Sigmoid colon (tissue), 7 donors: Measurements from ENCODE around the gene PARP8. TPM values are rescaled to one million over a fixed set of nuclear protein-coding genes. Genes with fewer than 3 reads are reported as not detected.

Experiments used
- DNase-seq: peaks from one replicate; pipeline ENCODE4 v3.0.0-alpha.2; 2019
- H3K27ac ChIP-seq, 4 donors: fragments of 200-600 bp; sonication (generic); one replicate each; pipeline ENCODE4 v1.5.1; 2016 to 2019; ENCODE audit warnings: mild to moderate bottlenecking in 1 of 4
- H3K27me3 ChIP-seq, 3 donors: fragments of 200-600 bp; sonication (generic); one replicate each; pipeline ENCODE4 v1.5.1; 2019; ENCODE audit warnings: mild to moderate bottlenecking in 1 of 3
- H3K36me3 ChIP-seq, 4 donors: fragments of 200-600 bp; sonication (generic); one replicate each; pipeline ENCODE4 v1.5.1; 2016 to 2019
- H3K4me1 ChIP-seq, 4 donors: fragments of 200-600 bp; sonication (generic); one replicate each; pipeline ENCODE4 v1.5.1; 2017 to 2019
- H3K4me3 ChIP-seq, 4 donors: fragments of 200-600 bp; sonication (generic); one replicate each; pipeline ENCODE4 v1.5.1; 2017 to 2019; ENCODE audit warnings: mild to moderate bottlenecking in 2 of 4, moderate library complexity in 1 of 4
- H3K9me3 ChIP-seq, 4 donors: fragments of 200-600 bp in 3 of 4; sonication (generic) in 3 of 4; one replicate each; pipeline versions ENCODE4 v1.5.1 to v1.6.1; 2013 to 2019
- EP300 ChIP-seq, 4 donors: sonication (generic); formaldehyde crosslinking; IDR thresholded peaks; one replicate each; pipeline ENCODE4 v1.6.1; 2017; ENCODE audit warnings: antibody characterized with exemption in 4 of 4
- POLR2A ChIP-seq, 2 donors: fragments of 450-650 bp; IDR thresholded peaks; one replicate each; pipeline ENCODE4 v1.6.1; 2016; ENCODE audit warnings: antibody characterized with exemption in 2 of 2, mild to moderate bottlenecking in 2 of 2, moderate library complexity in 2 of 2
- POLR2AphosphoS5 ChIP-seq, 4 donors: sonication (generic); formaldehyde crosslinking; IDR thresholded peaks; one replicate each; pipeline ENCODE4 v1.6.1; 2017; ENCODE audit warnings: antibody characterized with exemption in 4 of 4
- WGBS, 2 donors: extraction: QIAGEN DNeasy Blood & Tissue Kit; methylation state at CpG; one replicate each; pipeline ENCODE4 v1.1.7; 2013; 5-methylcytosine and 5-hydroxymethylcytosine counted together
- intact Hi-C: fragments of 100-400 bp; cut with DNase I; formaldehyde crosslinking; loops from one replicate; pipeline ENCODE4 v1.15.1; 2023
- polyA plus RNA-seq, 3 donors: library from polyadenylated mRNA; stranded (reverse); fragments of 200-250 nt; gene quantifications; one replicate each; pipeline ENCODE4 v1.2.3, GENCODE V29; 2013
- total RNA-seq, 4 donors: library from RNA; depleted of rRNA; stranded (reverse); fragments of >200 nt; gene quantifications; one replicate each; pipeline ENCODE4 v1.1.0, GENCODE V29; 2016
- TF ChIP-seq, protein P1 (sequence below), 4 experiments: fragments of 450-650 bp in 3 of 4; fragments of 200-600 bp in 1 of 4; IDR thresholded peaks; one replicate each; pipeline ENCODE4 v1.5.1; 2016 to 2019; ENCODE audit warnings: antibody characterized with exemption in 4 of 4, mild to moderate bottlenecking in 3 of 4, moderate library complexity in 2 of 4
- donor health status: healthy with polysubstance abuse.
- donor health status: Bipolar disorder and iron deficiency.
- donor health status: healthy.

Gene PARP8
- total and polyA plus RNA-seq, 7 donors = 1.8 to 26.9 (median 13.3) TPM

DNA sequence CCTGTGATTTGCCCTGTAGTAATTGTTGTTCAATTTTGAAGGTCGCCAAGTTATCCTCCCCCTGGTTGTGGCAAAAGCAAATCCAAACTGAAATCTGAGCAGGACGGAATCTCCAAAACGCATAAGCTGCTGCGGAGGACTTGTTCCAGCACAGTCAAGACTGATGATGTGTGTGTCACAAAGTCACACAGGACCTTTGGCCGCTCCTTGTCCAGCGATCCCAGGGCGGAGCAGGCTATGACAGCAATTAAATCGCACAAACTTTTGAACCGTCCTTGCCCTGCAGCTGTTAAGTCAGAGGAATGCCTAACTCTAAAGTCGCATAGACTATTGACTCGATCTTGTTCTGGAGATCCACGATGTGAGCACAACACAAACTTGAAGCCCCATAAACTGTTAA is 128.4 kb downstream of the PARP8 start:
- WGBS, 2 donors = 25 to 77% methylated on average over 12 of the region's 12 CpGs
- no peaks in the 10 kb centered on the region for H3K9me3 ChIP-seq
- no peak for DNase-seq
- H3K4me3 ChIP-seq = no peak overlapping the region
- no peaks in the 10 kb centered on the region for H3K27me3 ChIP-seq
- H3K36me3 ChIP-seq = peaks cover 0 to 23% (median 5%) of the 10 kb centered on the region in 4 donors
- intact Hi-C loops = no loop called here
- H3K27ac ChIP-seq = no peak overlapping the region
- TF ChIP-seq, protein P1, sequence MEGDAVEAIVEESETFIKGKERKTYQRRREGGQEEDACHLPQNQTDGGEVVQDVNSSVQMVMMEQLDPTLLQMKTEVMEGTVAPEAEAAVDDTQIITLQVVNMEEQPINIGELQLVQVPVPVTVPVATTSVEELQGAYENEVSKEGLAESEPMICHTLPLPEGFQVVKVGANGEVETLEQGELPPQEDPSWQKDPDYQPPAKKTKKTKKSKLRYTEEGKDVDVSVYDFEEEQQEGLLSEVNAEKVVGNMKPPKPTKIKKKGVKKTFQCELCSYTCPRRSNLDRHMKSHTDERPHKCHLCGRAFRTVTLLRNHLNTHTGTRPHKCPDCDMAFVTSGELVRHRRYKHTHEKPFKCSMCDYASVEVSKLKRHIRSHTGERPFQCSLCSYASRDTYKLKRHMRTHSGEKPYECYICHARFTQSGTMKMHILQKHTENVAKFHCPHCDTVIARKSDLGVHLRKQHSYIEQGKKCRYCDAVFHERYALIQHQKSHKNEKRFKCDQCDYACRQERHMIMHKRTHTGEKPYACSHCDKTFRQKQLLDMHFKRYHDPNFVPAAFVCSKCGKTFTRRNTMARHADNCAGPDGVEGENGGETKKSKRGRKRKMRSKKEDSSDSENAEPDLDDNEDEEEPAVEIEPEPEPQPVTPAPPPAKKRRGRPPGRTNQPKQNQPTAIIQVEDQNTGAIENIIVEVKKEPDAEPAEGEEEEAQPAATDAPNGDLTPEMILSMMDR (IDR thresholded peaks at IDR 0.05) = no peak
- no peak for TF ChIP-seq POLR2A (IDR thresholded peaks at IDR 0.05)
- no peak for TF ChIP-seq EP300 (IDR thresholded peaks at IDR 0.05)
- TF ChIP-seq POLR2AphosphoS5 (IDR thresholded peaks at IDR 0.05) = no peak
- no peaks in the 10 kb centered on the region for H3K4me1 ChIP-seq

DNA sequence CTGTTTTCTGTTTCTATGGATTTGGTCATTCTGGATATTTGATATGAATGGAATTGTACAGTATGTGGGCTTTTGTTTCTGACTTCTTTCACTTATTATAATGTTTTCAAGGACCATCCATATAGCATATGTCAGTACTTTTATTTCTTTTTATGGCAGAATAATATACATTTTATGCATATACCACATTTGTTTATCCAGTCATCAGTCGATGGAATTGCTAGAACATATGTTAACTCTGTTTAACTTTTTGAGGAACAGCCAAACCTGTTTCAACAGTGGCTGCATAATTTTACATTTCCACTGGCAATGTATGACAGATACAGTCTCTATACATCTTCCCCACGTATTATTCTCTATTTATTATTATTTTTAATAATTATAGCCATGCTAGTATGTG is 131.6 kb downstream of the PARP8 start:
- Histone ChIP-seq H3K4me3 (no peak overlapping the region), H3K27ac (no peak overlapping the region), H3K9me3 (peaks cover 0 to 3% (median 1%) of the 10 kb centered on the region in 4 donors), H3K27me3 (no peaks in the 10 kb centered on the region), H3K36me3 (peaks cover 0 to 23% (median 5%) of the 10 kb centered on the region in 4 donors), H3K4me1 (no peaks in the 10 kb centered on the region)
- 51 to 78% methylated on average over 2 of the region's 2 CpGs for WGBS, 2 donors
- no peak for DNase-seq
- TF ChIP-seq, protein P1 (IDR thresholded peaks at IDR 0.05) = no peak
- no peak for TF ChIP-seq POLR2AphosphoS5 (IDR thresholded peaks at IDR 0.05)
- no peak for TF ChIP-seq EP300 (IDR thresholded peaks at IDR 0.05)
- TF ChIP-seq POLR2A (IDR thresholded peaks at IDR 0.05) = no peak
- intact Hi-C loops = no loop called here

DNA sequence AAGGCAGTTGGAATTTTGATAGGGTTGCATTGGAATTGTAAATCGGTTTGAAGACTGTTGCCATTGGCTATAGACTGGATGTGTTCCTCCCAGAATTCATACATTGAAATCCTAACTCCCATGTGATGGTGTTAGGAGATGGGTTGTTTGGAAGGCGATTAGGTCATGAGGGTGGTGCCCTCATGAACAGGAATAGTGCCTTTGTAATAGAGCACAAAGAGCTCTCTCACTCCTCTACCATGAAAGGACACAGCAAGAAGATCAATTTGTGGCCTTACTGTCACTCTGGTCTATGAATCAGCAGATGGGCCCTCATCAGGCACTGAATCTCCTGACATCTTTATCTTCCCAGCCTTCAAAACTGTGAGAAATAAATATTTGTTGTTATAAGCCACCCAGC is 133.2 kb downstream of the PARP8 start:
- TF ChIP-seq POLR2AphosphoS5 (IDR thresholded peaks at IDR 0.05) = no peak
- TF ChIP-seq EP300 (IDR thresholded peaks at IDR 0.05) = no peak
- TF ChIP-seq, protein P1 (IDR thresholded peaks at IDR 0.05) = no peak
- TF ChIP-seq POLR2A (IDR thresholded peaks at IDR 0.05) = no peak
- no peaks in the 10 kb centered on the region for H3K27me3 ChIP-seq
- no peaks in the 10 kb centered on the region for H3K4me1 ChIP-seq
- no peak for DNase-seq
- H3K27ac ChIP-seq = no peak overlapping the region
- peaks cover 0 to 5% (median 2%) of the 10 kb centered on the region in 4 donors for H3K9me3 ChIP-seq
- no peak overlapping the region for H3K4me3 ChIP-seq
- 90 to 94% methylated on average over 2 of the region's 2 CpGs for WGBS, 2 donors
- peaks cover 0 to 17% (median 4%) of the 10 kb centered on the region in 4 donors for H3K36me3 ChIP-seq
- intact Hi-C loops = no loop called here

DNA sequence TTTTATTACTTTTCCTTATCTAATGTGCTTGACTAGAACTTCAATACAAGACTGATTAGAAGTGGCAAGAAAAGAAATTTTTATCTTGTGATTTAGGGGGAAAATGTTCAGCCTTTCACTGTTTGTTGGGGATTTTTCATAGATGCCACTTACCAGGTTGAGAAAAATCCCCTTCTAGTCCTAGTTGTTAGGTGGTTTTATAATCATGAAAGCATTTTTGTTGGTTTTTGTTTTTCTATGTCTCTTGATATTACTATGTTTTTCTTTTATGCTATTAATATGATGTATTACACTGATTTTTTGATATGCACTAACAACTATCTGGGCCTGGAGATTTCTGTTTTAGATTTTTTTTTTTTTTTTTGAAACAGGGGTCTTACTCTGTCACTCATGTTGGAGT is 134.0 kb downstream of the PARP8 start:
- Histone ChIP-seq H3K4me3 (no peak overlapping the region), H3K4me1 (no peaks in the 10 kb centered on the region), H3K9me3 (peaks cover 0 to 5% (median 2%) of the 10 kb centered on the region in 4 donors), H3K27ac (no peak overlapping the region), H3K27me3 (no peaks in the 10 kb centered on the region), H3K36me3 (peaks cover 0 to 9% (median 0%) of the 10 kb centered on the region in 4 donors)
- TF ChIP-seq, protein P1 (IDR thresholded peaks at IDR 0.05) = no peak
- TF ChIP-seq POLR2AphosphoS5 (IDR thresholded peaks at IDR 0.05) (no peak), POLR2A (IDR thresholded peaks at IDR 0.05) (no peak), EP300 (IDR thresholded peaks at IDR 0.05) (no peak)
- no peak for DNase-seq
- intact Hi-C loops = no loop called here

DNA sequence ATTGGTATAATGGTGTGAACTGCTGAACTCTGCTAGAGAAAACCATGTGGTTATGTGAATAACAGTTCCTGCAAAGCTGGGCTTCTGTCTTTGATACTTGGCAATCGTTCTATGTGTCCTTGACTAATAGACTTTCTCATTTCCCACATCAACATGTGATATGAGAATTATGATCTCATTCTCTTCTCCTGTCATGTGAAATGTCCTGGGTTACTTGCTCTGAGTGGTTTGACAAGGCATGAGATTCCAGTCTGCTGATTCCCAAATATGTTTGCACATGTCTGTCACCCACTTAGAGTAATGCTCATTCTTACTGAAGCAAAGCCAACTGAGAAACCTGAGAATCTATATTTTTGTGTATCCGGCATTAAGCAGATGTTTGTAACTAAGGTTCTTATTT is 141.2 kb downstream of the PARP8 start:
- DNase-seq = no peak
- no peaks in the 10 kb centered on the region for H3K27me3 ChIP-seq
- intact Hi-C loops = no loop called here
- no peaks in the 10 kb centered on the region for H3K4me1 ChIP-seq
- no peak overlapping the region for H3K4me3 ChIP-seq
- H3K27ac ChIP-seq = no peak overlapping the region
- WGBS, 2 donors = 77 to 91% methylated on average over 2 of the region's 2 CpGs
- no peaks in the 10 kb centered on the region for H3K36me3 ChIP-seq
- TF ChIP-seq POLR2A (IDR thresholded peaks at IDR 0.05) = no peak
- TF ChIP-seq, protein P1 (IDR thresholded peaks at IDR 0.05) = no peak
- TF ChIP-seq POLR2AphosphoS5 (IDR thresholded peaks at IDR 0.05) = no peak
- TF ChIP-seq EP300 (IDR thresholded peaks at IDR 0.05) = no peak
- peaks cover 0 to 5% (median 2%) of the 10 kb centered on the region in 4 donors for H3K9me3 ChIP-seq
